K562 (cell line): ENCODE data around the gene ADK.

ENCODE experiments used
- BRD4 ChIP-seq: fragments of 200-600 bp; sonication (generic); IDR thresholded peaks from 2 replicates; pipeline ENCODE4 v1.6.1; 2017; ENCODE audit warnings: inconsistent platforms
- COPS2 ChIP-seq: fragments of 450-650 bp; conservative IDR thresholded peaks from 2 replicates; pipeline ENCODE4 v1.6.1; 2016; ENCODE audit warnings: mild to moderate bottlenecking, moderate library complexity
- CTCF ChIP-seq, 3 experiments: IDR thresholded peaks in 2 of 3; conservative IDR thresholded peaks in 1 of 3; 2 replicates each; pipeline ENCODE4 v1.5.1; 2011 to 2012; ENCODE audit warnings: low read length in 3 of 3, mild to moderate bottlenecking in 3 of 3, control low read depth in 2 of 3, improper control_type of control experiment in 1 of 3, inconsistent platforms in 1 of 3, low read depth in 1 of 3, mixed read lengths in 1 of 3, moderate library complexity in 1 of 3; ENCODE audit not compliant: insufficient read depth in 2 of 3
- ETV1 ChIP-seq: fragments of 450-650 bp; conservative IDR thresholded peaks from 2 replicates; pipeline ENCODE4 v1.6.1; 2016; ENCODE audit warnings: missing genetic modification characterization, control low read depth, low read depth, missing compliant biosample characterization
- GTF2A2 ChIP-seq: IDR thresholded peaks from 2 replicates; pipeline ENCODE4 v1.6.1; 2016; ENCODE audit warnings: mild to moderate bottlenecking, missing genetic modification characterization, missing compliant biosample characterization
- POLR2AphosphoS5 ChIP-seq: IDR thresholded peaks from 2 replicates; pipeline ENCODE4 v1.6.1; 2011; ENCODE audit warnings: mild to moderate bottlenecking, low read depth, low read length, moderate library complexity; ENCODE audit not compliant: control insufficient read depth, insufficient read depth
- PURB ChIP-seq: sonication (generic); formaldehyde crosslinking; IDR thresholded peaks from 2 replicates; pipeline ENCODE4 v1.9.0; 2021; ENCODE audit warnings: low read depth, mild to moderate bottlenecking, missing genetic modification reagents
- SP2 ChIP-seq: IDR thresholded peaks from 2 replicates; pipeline ENCODE4 v1.6.1; 2011; ENCODE audit warnings: mild to moderate bottlenecking, low read depth, low read length, moderate library complexity; ENCODE audit not compliant: poor library complexity, severe bottlenecking; ENCODE audit errors: extremely low read depth

GRCh38 chr10:74738542-74738941 lies 587.5 kb downstream of the ADK start:
- TF ChIP-seq POLR2AphosphoS5, result no peak
- no peak for TF ChIP-seq PURB
- TF ChIP-seq GTF2A2 (tag), result no peak
- TF ChIP-seq SP2, result no peak
- TF ChIP-seq ETV1 (tag), result no peak
- TF ChIP-seq COPS2, result no peak
- TF ChIP-seq CTCF (IDR thresholded peaks at IDR 0.05 in 2 of 3, conservative IDR thresholded peaks at IDR 0.05 in 1 of 3; ENCODE audit: insufficient read depth in 2 of 3, low read depth in 1 of 3, low read length in 3 of 3), result no peak
- TF ChIP-seq BRD4, result no peak
